H9 (cell line): Measurements from ENCODE around the gene RABGAP1L. TPM values are rescaled to one million over a fixed set of nuclear protein-coding genes. Genes with fewer than 3 reads are reported as not detected.

ENCODE experiments used
- DNase-seq: peaks from one replicate; pipeline ENCODE4 v3.0.0-alpha.2; 2017
- H2AFZ ChIP-seq: one replicate; pipeline ENCODE4 v1.6.1; 2013; ENCODE audit warnings: mild to moderate bottlenecking, low read length, control low read depth, moderate library complexity
- H2AK5ac ChIP-seq: 2 replicates; pipeline ENCODE4 v1.6.1; 2013; ENCODE audit warnings: low read length, control low read depth, mixed read lengths; ENCODE audit not compliant: insufficient read length
- H2BK120ac ChIP-seq: one replicate; pipeline ENCODE4 v1.6.1; 2013; ENCODE audit warnings: low read depth, mild to moderate bottlenecking, low read length, control low read depth, inconsistent platforms; ENCODE audit not compliant: poor library complexity, severe bottlenecking
- H2BK12ac ChIP-seq: 2 replicates; pipeline ENCODE4 v1.6.1; 2013; ENCODE audit warnings: low read length, control low read depth, mixed read lengths, low read depth; ENCODE audit not compliant: insufficient read length
- H2BK15ac ChIP-seq: 2 replicates; pipeline ENCODE4 v1.6.1; 2013; ENCODE audit warnings: low read depth, low read length, control low read depth
- H2BK20ac ChIP-seq: one replicate; pipeline ENCODE4 v1.6.1; 2013; ENCODE audit warnings: low read depth, mild to moderate bottlenecking, low read length, control low read depth, inconsistent platforms; ENCODE audit not compliant: poor library complexity, severe bottlenecking
- H2BK5ac ChIP-seq: 2 replicates; pipeline ENCODE4 v1.6.1; 2013; ENCODE audit warnings: low read length, control low read depth, mixed read lengths; ENCODE audit not compliant: insufficient read length
- H3K14ac ChIP-seq: 2 replicates; pipeline ENCODE4 v1.6.1; 2013; ENCODE audit warnings: low read length, control low read depth; ENCODE audit not compliant: insufficient read depth
- H3K18ac ChIP-seq: 2 replicates; pipeline ENCODE4 v1.6.1; 2013; ENCODE audit warnings: low read depth, mild to moderate bottlenecking, mixed read lengths, low read length, control low read depth; ENCODE audit not compliant: insufficient read length
- H3K23ac ChIP-seq: 2 replicates; pipeline ENCODE4 v1.6.1; 2013; ENCODE audit warnings: low read length, control low read depth, mixed read lengths, low read depth; ENCODE audit not compliant: insufficient read length
- H3K23me2 ChIP-seq: 2 replicates; pipeline ENCODE4 v1.6.1; 2013; ENCODE audit warnings: low read depth, mild to moderate bottlenecking, mixed read lengths, low read length, control low read depth; ENCODE audit not compliant: insufficient read length, poor library complexity, severe bottlenecking
- H3K27ac ChIP-seq: 2 replicates; pipeline ENCODE4 v1.5.1; 2013; ENCODE audit warnings: low read length, control low read depth, mixed read lengths, low read depth; ENCODE audit not compliant: insufficient read length
- H3K27me3 ChIP-seq: 2 replicates; pipeline ENCODE4 v1.6.1; 2013; ENCODE audit warnings: low read length, control low read depth, inconsistent platforms; ENCODE audit not compliant: insufficient read depth
- H3K4ac ChIP-seq: 2 replicates; pipeline ENCODE4 v1.6.1; 2013; ENCODE audit warnings: low read depth, mild to moderate bottlenecking, control low read depth, inconsistent platforms, low read length, moderate library complexity
- H3K4me1 ChIP-seq: 2 replicates; pipeline ENCODE4 v1.6.1; 2013; ENCODE audit warnings: low read length, control low read depth, inconsistent platforms; ENCODE audit not compliant: insufficient read depth
- H3K4me2 ChIP-seq: 2 replicates; pipeline ENCODE4 v1.6.1; 2013; ENCODE audit warnings: low read length, control low read depth, mixed read lengths; ENCODE audit not compliant: insufficient read length, insufficient read depth
- H3K56ac ChIP-seq: 2 replicates; pipeline ENCODE4 v1.6.1; 2013; ENCODE audit warnings: low read depth, mild to moderate bottlenecking, mixed read lengths, low read length, control low read depth; ENCODE audit not compliant: insufficient read length
- H3K79me1 ChIP-seq: 2 replicates; pipeline ENCODE4 v1.6.1; 2013; ENCODE audit warnings: low read depth, mild to moderate bottlenecking, moderate library complexity, low read length, control low read depth, inconsistent platforms; ENCODE audit not compliant: insufficient read depth, poor library complexity, severe bottlenecking
- H3K79me2 ChIP-seq: 2 replicates; pipeline ENCODE4 v1.6.1; 2013; ENCODE audit warnings: low read length, control low read depth, inconsistent platforms; ENCODE audit not compliant: insufficient read depth
- H3K9ac ChIP-seq: 2 replicates; pipeline ENCODE4 v1.6.1; 2013; ENCODE audit warnings: low read length, control low read depth, mixed read lengths; ENCODE audit not compliant: insufficient read length; ENCODE audit errors: extremely low read depth
- H3K9me3 ChIP-seq: one replicate; pipeline ENCODE4 v1.6.1; 2013; ENCODE audit warnings: low read depth, low read length, inconsistent platforms; ENCODE audit not compliant: control insufficient read depth
- H3T11ph ChIP-seq: one replicate; pipeline ENCODE4 v1.6.1; 2013; ENCODE audit warnings: mild to moderate bottlenecking, low read length, control low read depth, inconsistent platforms
- H4K20me1 ChIP-seq: one replicate; pipeline ENCODE4 v1.6.1; 2013; ENCODE audit not compliant: control insufficient read depth, insufficient read length, insufficient read depth
- H4K5ac ChIP-seq: 2 replicates; pipeline ENCODE4 v1.6.1; 2013; ENCODE audit warnings: low read depth, mild to moderate bottlenecking, mixed read lengths, low read length, control low read depth; ENCODE audit not compliant: insufficient read length
- H4K8ac ChIP-seq: replicated peaks from 2 replicates; pipeline ENCODE4 v1.6.1; 2013; ENCODE audit warnings: low read length, control low read depth, mixed read lengths, low read depth; ENCODE audit not compliant: insufficient read length
- H4K91ac ChIP-seq: 2 replicates; pipeline ENCODE4 v1.6.1; 2013; ENCODE audit warnings: low read depth, mild to moderate bottlenecking, moderate library complexity, mixed read lengths, low read length, control low read depth; ENCODE audit not compliant: insufficient read length
- H3K27ac Mint-ChIP-seq, 3 experiments: 2 replicates in 2 of 3; 3 replicates in 1 of 3; pipeline ENCODE4 v1.8.0; 2020 to 2021; ENCODE audit warnings: mixed read lengths in 3 of 3, mild to moderate bottlenecking in 1 of 3, moderate library complexity in 1 of 3
- H3K27me3 Mint-ChIP-seq: 2 replicates; pipeline ENCODE4 v1.8.0; 2021; ENCODE audit warnings: low read depth, mild to moderate bottlenecking, moderate library complexity, mixed read lengths
- H3K36me3 Mint-ChIP-seq, 3 experiments: 2 replicates in 2 of 3; 3 replicates in 1 of 3; pipeline ENCODE4 v1.8.0; 2020 to 2021; ENCODE audit warnings: low read depth in 3 of 3, mixed read lengths in 3 of 3; ENCODE audit not compliant: insufficient read depth in 1 of 3
- H3K4me1 Mint-ChIP-seq, 2 experiments: 2 replicates each; pipeline ENCODE4 v1.8.0; 2020; ENCODE audit warnings: mixed read lengths in 2 of 2
- H3K4me3 Mint-ChIP-seq, 2 experiments: 2 replicates in 1 of 2; 3 replicates in 1 of 2; pipeline ENCODE4 v1.8.0; 2020 to 2021; ENCODE audit warnings: mild to moderate bottlenecking in 2 of 2, mixed read lengths in 2 of 2, moderate library complexity in 1 of 2
- H3K9me3 Mint-ChIP-seq, 2 experiments: 2 replicates in 1 of 2; 3 replicates in 1 of 2; pipeline ENCODE4 v1.8.0; 2020; ENCODE audit warnings: mild to moderate bottlenecking in 2 of 2, mixed read lengths in 2 of 2, moderate library complexity in 1 of 2
- CTCF ChIP-seq: fragments of 200-600 bp; sonication (generic); conservative IDR thresholded peaks from 3 replicates; pipeline ENCODE4 v1.8.0; 2021; ENCODE audit warnings: antibody characterized with exemption, mild to moderate bottlenecking
- whole genome bisulfite sequencing: extraction: QIAGEN DNeasy Blood & Tissue Kit; methylation state at CpG from one replicate; pipeline ENCODE4 v1.1.7; 2013; ENCODE audit warnings: missing lambda C conversion rate, low lambda C conversion rate, mixed read lengths; ENCODE audit not compliant: insufficient read length; ENCODE audit errors: extremely low coverage; 5-methylcytosine and 5-hydroxymethylcytosine counted together
- total RNA-seq: library from RNA; stranded (reverse); gene quantifications from 2 replicates; pipeline ENCODE4 v1.2.1, GENCODE V29; 2021

The RABGAP1L gene
- total RNA-seq, 1 experiment from 2014 or later, result 147 TPM

GRCh38 chr1:174639461-174639860 lies 480.1 kb downstream of the RABGAP1L start:
- Histone ChIP-seq H3K79me2 (no peaks in the 10 kb centered on the region), H4K91ac (no peak overlapping the region), H2BK15ac (no peak overlapping the region), H2AFZ (no peak overlapping the region), H2BK5ac (no peak overlapping the region), H3K27me3 (no peaks in the 10 kb centered on the region), H3K14ac (no peak overlapping the region), H3K18ac (no peak overlapping the region), H3K4ac (no peak overlapping the region), H3K23me2 (no peaks in the 10 kb centered on the region), H3T11ph (no peak overlapping the region), H4K5ac (no peak overlapping the region), H3K9ac (no peak overlapping the region), H3K79me1 (no peaks in the 10 kb centered on the region), H2AK5ac (no peak overlapping the region), H2BK12ac (no peak overlapping the region), H3K4me1 (no peaks in the 10 kb centered on the region), H3K56ac (no peak overlapping the region), H3K27ac (no peak overlapping the region), H2BK120ac (no peak overlapping the region), H3K23ac (no peak overlapping the region), H4K8ac (no peak overlapping the region), H3K4me2 (no peak overlapping the region), H3K9me3 (no peaks in the 10 kb centered on the region), H2BK20ac (no peak overlapping the region), H4K20me1 (no peaks in the 10 kb centered on the region)
- Mint-ChIP-seq H3K27ac (no peak overlapping the region), H3K4me3 (no peak overlapping the region), H3K9me3 (no peaks in the 10 kb centered on the region), H3K4me1 (no peaks in the 10 kb centered on the region), H3K36me3 (no peaks in the 10 kb centered on the region), H3K27me3 (no peaks in the 10 kb centered on the region)
- no peak for DNase-seq
- no peak for TF ChIP-seq CTCF
- WGBS, result no CpG with 5 or more reads among the region's 1 CpG
